T-cell (primary cell): Measurements from ENCODE around the gene MPI. TPM values are rescaled to one million over a fixed set of nuclear protein-coding genes. Genes with fewer than 3 reads are reported as not detected.

Experiments
- ATAC-seq, 4 experiments: fragments of 200-7000 bp in 3 of 4; fragments of 150-1000 bp in 1 of 4; cut with Tn5 transposase; replicated peaks in 1 of 4; 1 replicate in 3 of 4; 2 replicates in 1 of 4; pipeline ENCODE4 v1.10.0; 2021; ENCODE audit warnings: moderate library complexity in 3 of 4, mild to moderate bottlenecking in 2 of 4, moderate number of reproducible peaks in 1 of 4
- CTCF ChIA-PET, 2 donors: fragments of 300-600 bp; sonication (Branson Sonifier 250); formaldehyde crosslinking; loops; one replicate each; lab custom pipeline; 2022; ENCODE audit warnings: antibody characterized with exemption in 2 of 2; lab: Charles Lee
- POLR2A ChIA-PET, 2 donors: fragments of 300-600 bp; sonication (Branson Sonifier 250); formaldehyde crosslinking; loops; one replicate each; lab custom pipeline; 2022; ENCODE audit warnings: antibody characterized with exemption in 2 of 2; lab: Charles Lee
- DNase-seq, 35 experiments: peaks; one replicate each; pipeline versions ENCODE4 v3.0.0 to v3.0.0-alpha.2; 2013 to 2023
- H3K27ac ChIP-seq: one replicate; pipeline ENCODE4 v1.5.1; 2013; ENCODE audit warnings: low read length
- H3K27me3 ChIP-seq, 2 experiments: replicated peaks in 1 of 2; 1 replicate in 1 of 2; 2 replicates in 1 of 2; pipeline versions ENCODE4 v1.6.1 to v1.7.0; 2013; ENCODE audit warnings: low read length in 1 of 2, mixed read lengths in 1 of 2; ENCODE audit not compliant: control insufficient read depth in 2 of 2, insufficient read depth in 2 of 2; ENCODE audit errors: extremely low read depth in 1 of 2
- H3K36me3 ChIP-seq, 2 donors: 1 replicate in 1 of 2; 2 replicates in 1 of 2; pipeline versions ENCODE4 v1.6.1 to v1.7.0; 2013; ENCODE audit warnings: low read length in 1 of 2; ENCODE audit not compliant: control insufficient read depth in 2 of 2, insufficient read depth in 1 of 2; ENCODE audit errors: extremely low read depth in 1 of 2
- H3K4me1 ChIP-seq, 2 experiments: 1 replicate in 1 of 2; 2 replicates in 1 of 2; pipeline versions ENCODE4 v1.6.1 to v1.7.0; 2013; ENCODE audit warnings: low read length in 2 of 2, mixed read lengths in 1 of 2; ENCODE audit not compliant: insufficient read depth in 2 of 2, control insufficient read depth in 1 of 2; ENCODE audit errors: extremely low read depth in 1 of 2
- H3K4me3 ChIP-seq, 2 donors: 1 replicate in 1 of 2; 2 replicates in 1 of 2; pipeline versions ENCODE4 v1.5.1 to v1.7.0; 2013; ENCODE audit warnings: mild to moderate bottlenecking in 2 of 2, low read length in 1 of 2, moderate library complexity in 1 of 2; ENCODE audit not compliant: control insufficient read depth in 1 of 2; ENCODE audit errors: extremely low read depth in 1 of 2
- H3K9me3 ChIP-seq: 2 replicates; pipeline ENCODE4 v1.7.0; 2013
- H3K27ac Mint-ChIP-seq, 2 donors: one replicate each; pipeline ENCODE4 v1.8.0; 2020 to 2021; ENCODE audit warnings: mild to moderate bottlenecking in 2 of 2, mixed read lengths in 2 of 2
- H3K27me3 Mint-ChIP-seq, 2 donors: one replicate each; pipeline ENCODE4 v1.8.0; 2021 to 2022; ENCODE audit warnings: mixed read lengths in 2 of 2
- H3K36me3 Mint-ChIP-seq: one replicate; pipeline ENCODE4 v1.8.0; 2021; ENCODE audit warnings: mixed read lengths
- H3K4me1 Mint-ChIP-seq, 3 donors: one replicate each; pipeline ENCODE4 v1.8.0; 2020 to 2022; ENCODE audit warnings: mixed read lengths in 3 of 3, mild to moderate bottlenecking in 1 of 3
- H3K4me3 Mint-ChIP-seq, 3 donors: one replicate each; pipeline ENCODE4 v1.8.0; 2020 to 2022; ENCODE audit warnings: mild to moderate bottlenecking in 3 of 3, mixed read lengths in 3 of 3, moderate library complexity in 3 of 3
- H3K9me3 Mint-ChIP-seq, 3 donors: one replicate each; pipeline ENCODE4 v1.8.0; 2020 to 2022; ENCODE audit warnings: mixed read lengths in 3 of 3
- WGBS: methylation state at CpG from one replicate; pipeline ENCODE4 v1.1.5; 2013; ENCODE audit warnings: missing lambda C conversion rate; ENCODE audit not compliant: insufficient coverage; 5-methylcytosine and 5-hydroxymethylcytosine counted together
- total RNA-seq, 35 experiments: library from RNA in 6 of 35; stranded (reverse) in 6 of 35; fragments of 120-200 nt in 1 of 35; gene quantifications; one replicate each; pipeline versions ENCODE4 v1.2.1 to v1.2.4 and lab custom pipeline; 2013 to 2026

The MPI gene
- total RNA-seq, 5 donors from 2014 or later (not counting 1 experiment from before 2014, with no cell fraction given), result 36.5 to 74.1 (median 66.1) TPM

GRCh38 chr15:74843445-74843828 is 46.4 kb upstream of the MPI start:
- ATAC-seq (no peak), DNase-seq (no peak)
- peaks cover 22% of the 10 kb centered on the region for H3K36me3 Mint-ChIP-seq
- Histone ChIP-seq H3K9me3 (no peaks in the 10 kb centered on the region), H3K4me3 (peak overlapping the region in 1 of 2 donors; percentile 45), H3K27ac (peak overlapping the region; percentile 71), H3K4me1 (peaks cover 28 to 66% of the 10 kb centered on the region in 2 experiments), H3K36me3 (peaks cover 21 to 36% of the 10 kb centered on the region in 2 donors), H3K27me3 (no peaks in the 10 kb centered on the region)
- peak overlapping the region; percentile 96 to 97 for H3K27ac Mint-ChIP-seq
- H3K4me1 Mint-ChIP-seq, result peaks cover 48 to 64% (median 54%) of the 10 kb centered on the region in 3 donors
- H3K27me3 Mint-ChIP-seq, result no peaks in the 10 kb centered on the region
- 1% methylated on average over 12 of the region's 18 CpGs for WGBS
- no peaks in the 10 kb centered on the region for H3K9me3 Mint-ChIP-seq
- peak overlapping the region; percentile 75 to 86 (median 80) for H3K4me3 Mint-ChIP-seq
- ChIA-PET POLR2A (interaction anchor here in 1 of 2 donors (0.6 kb wide), 1 partner anchor 608 kb away, joined by 13 read pairs; the partner anchor contains the start of gene SIN3A), CTCF (interaction anchor here in 1 of 2 donors (1.2 to 2.8 kb wide), 3 partner anchors 50 to 63 kb away, joined by 5 to 18 read pairs (median 6); partner anchors contain the start of gene FAM219B)

DNA sequence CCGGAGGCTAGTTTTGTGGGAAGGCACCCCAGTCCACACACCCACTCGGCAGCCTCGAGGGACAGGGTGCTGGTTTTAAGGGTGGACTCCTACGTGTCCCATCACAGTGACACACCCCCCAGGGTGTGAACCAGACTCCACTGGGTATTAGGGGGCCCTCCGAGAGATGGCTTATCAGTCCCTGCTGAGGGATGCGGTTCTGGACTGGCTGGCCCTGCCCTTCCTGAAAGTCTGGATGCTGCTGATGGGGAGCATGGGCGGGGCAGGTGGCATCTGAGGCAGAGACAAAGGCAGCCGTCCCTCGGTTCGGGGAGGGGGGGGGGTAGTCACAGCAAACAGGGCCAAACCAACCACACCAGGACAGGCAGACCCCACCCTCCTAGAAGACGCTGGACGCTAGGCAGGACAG is 45.9 kb upstream of the MPI start:
- peak overlapping the region; percentile 71 for H3K27ac ChIP-seq
- ATAC-seq, result no peak
- Mint-ChIP-seq H3K4me3 (peak overlapping the region; percentile 75 to 86 (median 80)), H3K36me3 (peaks cover 24% of the 10 kb centered on the region), H3K27me3 (no peaks in the 10 kb centered on the region), H3K4me1 (peaks cover 48 to 64% (median 54%) of the 10 kb centered on the region in 3 donors), H3K9me3 (no peaks in the 10 kb centered on the region), H3K27ac (peak overlapping the region; percentile 96 to 97)
- DNase-seq, result peak in 1 of 35 experiments; percentile 24
- H3K27me3 ChIP-seq, result no peaks in the 10 kb centered on the region
- H3K4me3 ChIP-seq, result peak overlapping the region in 1 of 2 donors; percentile 45
- no CpG with 5 or more reads among the region's 12 CpGs for WGBS
- H3K9me3 ChIP-seq, result no peaks in the 10 kb centered on the region
- ChIA-PET POLR2A (no interaction called here), CTCF (interaction anchor here (0.6 to 2.8 kb wide), 4 partner anchors 50 to 113 kb away, joined by 3 to 18 read pairs (median 6); partner anchors contain the start of genes FAM219B (in 1 of the 2) and RPP25 (in 1 of the 2))
- H3K36me3 ChIP-seq, result peaks cover 18 to 37% of the 10 kb centered on the region in 2 donors
- H3K4me1 ChIP-seq, result peaks cover 28 to 66% of the 10 kb centered on the region in 2 experiments

DNA sequence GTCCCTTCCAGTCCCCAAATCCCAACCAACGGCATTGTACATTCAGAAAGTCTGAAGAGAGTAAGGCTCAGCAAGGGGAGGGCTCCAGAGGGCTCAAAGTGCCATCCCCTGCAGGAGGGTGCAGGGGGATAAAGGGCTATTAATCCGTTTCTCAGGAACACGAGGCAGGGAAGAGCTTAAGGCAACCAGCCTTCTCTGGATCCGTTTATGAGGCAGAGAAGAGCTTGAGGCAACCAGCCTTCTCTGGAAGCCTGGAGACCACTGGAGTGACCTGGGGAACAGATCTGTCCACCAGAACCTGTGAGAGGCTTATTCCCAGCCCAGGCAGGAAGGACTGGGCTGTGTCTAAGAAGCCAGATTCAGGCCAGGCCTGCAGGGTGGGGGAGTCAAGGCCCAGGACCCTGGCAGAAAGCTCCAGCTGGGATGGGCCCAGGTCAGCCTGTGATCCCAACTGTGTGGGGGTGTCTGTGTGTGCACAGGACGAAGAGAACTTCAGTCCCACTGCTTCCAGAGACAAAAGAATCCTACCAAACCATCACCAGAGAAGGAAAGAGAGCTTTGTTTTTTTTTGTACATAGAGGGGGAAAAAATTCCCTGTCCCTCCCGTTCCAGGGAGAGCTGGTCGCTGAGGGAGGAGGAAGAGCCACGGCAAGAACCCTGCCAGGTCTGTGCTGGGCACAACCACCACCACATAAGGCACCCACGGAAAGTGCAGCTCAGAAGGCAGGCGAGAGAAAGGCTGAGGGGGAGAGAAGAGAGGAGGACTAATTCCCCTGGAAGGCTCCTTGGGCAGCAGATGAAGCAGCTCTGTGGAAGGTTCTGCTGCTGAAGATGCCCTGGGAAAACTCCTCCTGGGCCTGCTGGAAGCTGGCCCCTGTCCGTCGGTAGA is 45.3 kb upstream of the MPI start:
- ChIA-PET CTCF (interaction anchor here (0.5 to 2.8 kb wide), 6 partner anchors 26 to 112 kb away, joined by 3 to 18 read pairs (median 4); partner anchors contain the start of genes RPP25 (in 1 of the 2) and SCAMP2 (in 1 of the 2)), POLR2A (no interaction called here)
- Histone ChIP-seq H3K4me3 (peak overlapping the region; percentile 8 to 25), H3K4me1 (peaks cover 28 to 66% of the 10 kb centered on the region in 2 experiments), H3K27ac (peak overlapping the region; percentile 71), H3K36me3 (peaks cover 15 to 35% of the 10 kb centered on the region in 2 donors), H3K27me3 (no peaks in the 10 kb centered on the region), H3K9me3 (no peaks in the 10 kb centered on the region)
- ATAC-seq (peak in 2 of 4 experiments; percentile 4 to 5), DNase-seq (peak in 3 of 35 experiments; percentile 13 to 24 (median 17))
- no peaks in the 10 kb centered on the region for H3K27me3 Mint-ChIP-seq
- 57% methylated on average over 6 of the region's 12 CpGs for whole genome bisulfite sequencing
- peak overlapping the region; percentile 34 to 86 (median 80) for H3K4me3 Mint-ChIP-seq
- H3K27ac Mint-ChIP-seq, result peak overlapping the region; percentile 96 to 97
- peaks cover 24% of the 10 kb centered on the region for H3K36me3 Mint-ChIP-seq
- no peaks in the 10 kb centered on the region for H3K9me3 Mint-ChIP-seq
- H3K4me1 Mint-ChIP-seq, result peaks cover 48 to 64% (median 54%) of the 10 kb centered on the region in 3 donors

DNA sequence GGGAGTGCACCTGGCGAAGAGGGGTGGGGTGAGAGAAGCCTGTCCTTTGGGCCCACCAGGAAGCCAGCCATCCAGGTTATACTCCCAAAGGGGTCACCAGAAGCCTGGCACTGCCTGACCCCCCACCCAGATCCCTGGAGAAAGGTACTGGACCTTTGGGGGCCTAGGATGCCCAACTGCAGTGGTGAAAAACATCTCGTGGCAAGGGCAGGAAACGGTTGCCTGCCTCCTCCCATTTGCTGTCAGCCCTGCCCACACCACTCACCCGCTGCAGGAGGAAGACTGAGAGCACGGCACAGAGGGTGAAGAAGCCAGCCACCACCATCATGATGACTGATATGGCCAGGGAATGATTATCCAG is 44.7 kb upstream of the MPI start:
- CTCF ChIA-PET, result interaction anchor here in 1 of 2 donors (0.5 to 2.8 kb wide), 4 partner anchors 26 to 57 kb away, joined by 3 to 18 read pairs (median 4); partner anchors contain the start of gene SCAMP2
- Histone ChIP-seq H3K36me3 (peaks cover 14 to 37% of the 10 kb centered on the region in 2 donors), H3K4me1 (peaks cover 28 to 62% of the 10 kb centered on the region in 2 experiments), H3K27ac (peak overlapping the region; percentile 71), H3K9me3 (no peaks in the 10 kb centered on the region), H3K4me3 (peak overlapping the region; percentile 8 to 25), H3K27me3 (no peaks in the 10 kb centered on the region)
- DNase-seq, result peak in 32 of 35 experiments; percentile 28 to 73 (median 46)
- no peaks in the 10 kb centered on the region for H3K9me3 Mint-ChIP-seq
- H3K4me3 Mint-ChIP-seq, result peak overlapping the region; percentile 34 to 86 (median 64)
- WGBS, result 0% methylated on average over 1 of the region's 5 CpGs
- peaks cover 48 to 62% (median 54%) of the 10 kb centered on the region in 3 donors for H3K4me1 Mint-ChIP-seq
- peak; percentile 38 to 70 (median 66) for ATAC-seq
- H3K27me3 Mint-ChIP-seq, result no peaks in the 10 kb centered on the region
- peaks cover 27% of the 10 kb centered on the region for H3K36me3 Mint-ChIP-seq
- POLR2A ChIA-PET, result no interaction called here
- H3K27ac Mint-ChIP-seq, result peak overlapping the region; percentile 96 to 97

- Histone ChIP-seq H3K36me3 (peaks cover 10 to 37% of the 10 kb centered on the region in 2 donors), H3K4me3 (peak overlapping the region in 1 of 2 donors; percentile 8), H3K27ac (peak overlapping the region; percentile 71), H3K9me3 (no peaks in the 10 kb centered on the region), H3K27me3 (no peaks in the 10 kb centered on the region), H3K4me1 (peaks cover 28 to 58% of the 10 kb centered on the region in 2 experiments)
- Mint-ChIP-seq H3K9me3 (no peaks in the 10 kb centered on the region), H3K27me3 (no peaks in the 10 kb centered on the region), H3K4me3 (peak overlapping the region; percentile 34 to 86 (median 64)), H3K36me3 (peaks cover 27% of the 10 kb centered on the region), H3K27ac (peak overlapping the region; percentile 96 to 97), H3K4me1 (peaks cover 48 to 58% (median 54%) of the 10 kb centered on the region in 3 donors)
- ATAC-seq (peak in 3 of 4 experiments; percentile 2 to 21 (median 19)), DNase-seq (peak in 7 of 35 experiments; percentile 5 to 51 (median 13))
- WGBS, result 45% methylated on average over 2 of the region's 4 CpGs
- CTCF ChIA-PET, result interaction anchor here in 1 of 2 donors (2.8 kb wide), 1 partner anchor 56 kb away, joined by 18 read pairs; no protein-coding TSS in a partner anchor
- POLR2A ChIA-PET, result interaction anchor here in 1 of 2 donors (0.5 kb wide), 1 partner anchor 19 kb away, joined by 5 read pairs; no protein-coding TSS in a partner anchor
These were observed 44.3 kb upstream of the MPI start for GRCh38 chr15:74845581-74845980.
